ENCODE measurements around the gene CYB561D2.
A peak's percentile ranks its signal among the peaks of the same experiment; 100 is the strongest.

CYB561D2 gene

GRCh38 chr3:50323614-50324199, 27.0 kb upstream of the CYB561D2 start:
- no peak for DNase-seq (ENCODE audit: low spot score)

- DNase-seq (ENCODE audit: low spot score) = peak; percentile 77
Observed at GRCh38 chr3:50324351-50325112, 26.1 kb upstream of the CYB561D2 start.

- DNase-seq (ENCODE audit: low spot score) = no peak
Observed at GRCh38 chr3:50325113-50325480, 25.6 kb upstream of the CYB561D2 start.

GRCh38 chr3:50325497-50326181, 25.0 kb upstream of the CYB561D2 start:
- no peak for DNase-seq (ENCODE audit: low spot score)

GRCh38 chr3:50326182-50326541, 24.5 kb upstream of the CYB561D2 start:
- DNase-seq (ENCODE audit: low spot score) = no peak

GRCh38 chr3:50327129-50327528, 23.5 kb upstream of the CYB561D2 start:
- no peak for DNase-seq (ENCODE audit: low spot score)

- peak; percentile 98 for DNase-seq (ENCODE audit: low spot score)
Observed at GRCh38 chr3:50327943-50328691, 22.5 kb upstream of the CYB561D2 start, which contains the start of gene TUSC2. Gene TUSC2, minus strand, starts transcription at chr3:50328223. Its CDS starts 124 bp downstream, at chr3:50328099.

- DNase-seq (ENCODE audit: low spot score) = no peak
Observed at GRCh38 chr3:50330330-50330729, 20.3 kb upstream of the CYB561D2 start.

- no peak for DNase-seq (ENCODE audit: low spot score)
Observed at GRCh38 chr3:50331364-50331907, 19.2 kb upstream of the CYB561D2 start.

- no peak for DNase-seq (ENCODE audit: low spot score)
Observed at GRCh38 chr3:50333744-50334328, 16.8 kb upstream of the CYB561D2 start.

GRCh38 chr3:50334339-50335075, 16.2 kb upstream of the CYB561D2 start:
- no peak for DNase-seq (ENCODE audit: low spot score)

- peak; percentile 26 for DNase-seq (ENCODE audit: low spot score)
Observed at GRCh38 chr3:50336452-50337174, 14.0 kb upstream of the CYB561D2 start.

GRCh38 chr3:50337175-50337861, 13.3 kb upstream of the CYB561D2 start:
- DNase-seq (ENCODE audit: low spot score) = peak; percentile 97

- peak; percentile 36 for DNase-seq (ENCODE audit: low spot score)
Observed at GRCh38 chr3:50338965-50339364, 11.7 kb upstream of the CYB561D2 start.

GRCh38 chr3:50339485-50340146, 11.0 kb upstream of the CYB561D2 start:
- no peak for DNase-seq (ENCODE audit: low spot score)

- DNase-seq (ENCODE audit: low spot score) = no peak
Observed at GRCh38 chr3:50340147-50340447, 10.6 kb upstream of the CYB561D2 start.

- no peak for DNase-seq (ENCODE audit: low spot score)
Observed at GRCh38 chr3:50340448-50341329, 10.0 kb upstream of the CYB561D2 start, which contains the start of gene RASSF1. Gene RASSF1, minus strand, starts transcription at chr3:50340836. Its CDS starts 31 bp downstream, at chr3:50340805.

GRCh38 chr3:50341537-50341936, 9.1 kb upstream of the CYB561D2 start:
- no peak for DNase-seq (ENCODE audit: low spot score)
